Measurements from ENCODE around the gene CLIC1.

The CLIC1 gene

DNA sequence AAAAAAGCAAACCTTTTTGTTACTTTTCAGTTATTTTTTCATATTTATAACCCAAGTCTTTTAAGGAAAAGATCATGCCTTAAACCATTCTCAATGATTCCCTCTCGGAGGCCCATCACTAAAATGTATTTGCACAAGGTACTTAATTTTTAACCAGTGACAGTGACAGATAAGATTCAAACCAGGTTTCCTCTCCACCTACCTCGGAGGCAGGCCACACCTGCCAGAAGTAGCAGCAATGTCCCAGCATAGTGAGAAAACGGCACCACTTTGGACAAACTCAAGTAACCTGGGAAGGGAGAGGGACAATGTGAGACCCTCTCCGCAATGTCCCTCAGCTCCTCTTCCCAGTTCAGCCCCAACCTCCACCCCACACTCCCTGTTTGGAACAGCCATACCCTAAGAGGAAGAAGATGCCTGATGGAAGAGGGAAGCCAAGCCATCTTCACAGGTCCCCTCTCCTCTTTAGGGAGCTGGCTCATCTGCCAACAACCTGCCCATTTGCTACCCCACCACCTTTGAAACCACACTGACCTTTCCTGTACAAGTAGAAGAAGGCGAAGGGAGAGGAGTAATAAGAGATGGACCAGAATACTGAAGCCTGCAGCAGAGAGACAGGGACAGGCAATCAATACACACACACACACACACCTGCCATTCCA is 35.5 kb downstream of the CLIC1 start:
- no peak for DNase-seq

DNA sequence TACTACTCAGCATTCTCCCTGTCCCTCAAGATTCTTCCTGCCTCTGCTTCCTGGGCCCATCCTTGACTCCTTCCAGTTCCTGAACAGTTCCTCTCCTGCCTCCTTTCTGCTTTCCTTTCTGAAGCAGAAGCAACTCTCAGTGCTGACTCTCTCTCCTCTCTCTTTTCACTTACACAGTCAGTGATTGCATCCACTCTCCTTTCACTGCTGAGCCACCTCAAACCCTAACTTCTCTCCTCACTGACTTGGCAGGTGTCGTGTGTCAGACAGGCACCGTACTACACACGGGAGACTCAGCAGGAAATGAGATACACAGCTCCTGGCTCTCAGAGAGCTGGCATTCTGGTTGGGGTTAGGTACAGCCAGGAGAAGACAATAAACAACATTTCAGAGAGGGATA is 38.8 kb downstream of the CLIC1 start:
- no peak for DNase-seq

DNA sequence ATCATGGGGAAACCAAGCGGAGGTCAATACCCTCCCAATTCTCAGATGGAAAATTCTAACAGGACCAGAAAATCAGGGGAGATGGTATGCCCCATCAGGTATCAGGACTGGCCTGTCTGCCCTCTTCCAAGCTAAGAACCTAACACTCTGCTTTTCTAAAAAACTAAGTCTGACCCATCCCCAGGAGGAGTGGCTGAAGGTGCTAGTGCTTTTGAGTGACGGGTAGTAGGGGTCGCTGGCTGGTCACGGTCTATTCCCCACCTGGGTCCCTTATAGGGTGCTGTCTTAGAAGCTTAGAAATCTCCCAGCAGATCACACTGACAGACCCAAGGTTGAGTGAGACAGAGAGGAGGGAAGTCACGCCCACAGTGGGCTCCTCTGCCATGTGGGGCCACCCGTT is 42.8 kb downstream of the CLIC1 start:
- no peak for DNase-seq

DNA sequence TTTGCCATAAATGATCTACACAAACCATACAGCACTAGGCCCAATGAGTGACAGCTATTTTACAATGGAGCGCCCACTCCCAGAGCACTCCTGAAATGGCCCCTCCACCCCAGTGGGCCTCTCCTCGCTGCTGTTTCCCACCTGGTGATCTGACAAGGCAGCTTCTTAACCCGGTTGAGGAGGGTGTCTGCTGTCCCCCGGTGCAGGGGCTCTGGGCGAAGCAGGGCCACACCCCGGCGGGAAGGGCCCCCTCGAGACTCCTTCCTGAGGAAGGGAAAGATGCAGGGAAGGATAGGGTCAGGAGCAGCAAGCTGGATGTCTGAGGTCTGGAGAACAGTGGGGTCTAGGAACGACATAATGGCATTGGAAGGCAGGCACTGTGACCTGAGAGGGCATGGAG is 43.4 kb downstream of the CLIC1 start:
- no peak for DNase-seq

DNA sequence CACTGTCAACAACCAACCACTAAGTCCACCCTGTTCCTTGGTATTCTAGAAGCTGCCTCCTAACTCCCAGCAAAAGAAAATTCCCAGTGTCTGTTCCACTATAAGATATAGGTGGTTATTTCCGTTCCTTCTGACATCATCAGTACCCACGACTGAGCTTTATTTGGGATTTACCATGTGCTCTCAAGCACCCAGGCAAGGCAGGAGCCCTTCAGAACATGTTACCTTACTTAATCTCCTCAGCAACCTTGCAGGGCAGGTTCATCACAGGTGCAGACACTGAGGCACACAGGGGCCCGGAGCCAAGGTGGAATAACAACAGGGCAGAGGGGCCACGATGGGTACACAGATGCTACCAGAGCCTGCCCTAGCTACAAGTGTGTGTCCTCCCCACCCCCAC is 44.0 kb downstream of the CLIC1 start:
- DNase-seq = no peak

DNA sequence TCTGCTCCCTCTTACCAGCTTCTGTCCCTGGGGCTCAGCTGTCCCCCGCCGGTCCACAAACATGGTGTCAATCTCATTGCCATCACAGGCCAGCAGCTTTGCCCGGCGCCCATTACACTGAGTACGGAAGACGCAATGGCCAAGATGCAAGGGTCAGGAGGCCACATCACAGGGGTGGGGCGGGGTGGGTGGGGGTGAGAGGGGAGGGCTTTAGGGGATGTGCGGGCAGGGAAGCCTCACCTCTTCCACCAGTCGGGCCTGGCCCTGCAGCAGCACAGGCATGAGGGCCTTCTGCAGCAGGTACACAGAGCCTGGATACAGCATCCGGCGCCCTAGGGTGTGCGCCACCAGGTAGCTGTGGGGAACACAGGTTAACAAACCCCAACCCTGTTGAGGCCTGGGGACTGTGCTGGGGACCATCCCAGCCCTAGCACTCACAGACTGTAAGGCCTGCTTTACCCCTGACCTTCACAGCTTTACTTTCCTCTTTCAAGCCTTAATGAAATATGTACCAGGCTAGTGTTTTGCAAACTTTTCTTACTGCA is 44.7 kb downstream of the CLIC1 start:
- DNase-seq = no peak

DNA sequence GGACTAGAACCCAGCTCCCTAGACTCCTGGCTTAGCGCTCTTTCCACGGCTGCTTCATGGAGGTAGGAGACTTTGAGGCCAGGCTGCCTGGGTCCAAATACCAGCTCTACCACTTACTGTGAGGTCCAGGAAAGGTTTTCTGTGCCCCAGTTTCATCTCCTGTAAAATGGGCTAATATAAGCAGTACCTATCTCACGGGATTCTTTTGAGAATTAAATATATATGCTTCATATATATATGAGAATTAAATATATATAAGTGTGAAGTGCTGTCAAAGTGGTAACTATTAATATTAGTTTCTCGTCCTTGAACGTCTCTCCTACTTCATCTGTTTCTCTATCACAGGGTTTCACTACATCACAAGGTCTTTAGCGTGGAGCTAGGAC is 45.3 kb downstream of the CLIC1 start:
- DNase-seq = no peak

DNA sequence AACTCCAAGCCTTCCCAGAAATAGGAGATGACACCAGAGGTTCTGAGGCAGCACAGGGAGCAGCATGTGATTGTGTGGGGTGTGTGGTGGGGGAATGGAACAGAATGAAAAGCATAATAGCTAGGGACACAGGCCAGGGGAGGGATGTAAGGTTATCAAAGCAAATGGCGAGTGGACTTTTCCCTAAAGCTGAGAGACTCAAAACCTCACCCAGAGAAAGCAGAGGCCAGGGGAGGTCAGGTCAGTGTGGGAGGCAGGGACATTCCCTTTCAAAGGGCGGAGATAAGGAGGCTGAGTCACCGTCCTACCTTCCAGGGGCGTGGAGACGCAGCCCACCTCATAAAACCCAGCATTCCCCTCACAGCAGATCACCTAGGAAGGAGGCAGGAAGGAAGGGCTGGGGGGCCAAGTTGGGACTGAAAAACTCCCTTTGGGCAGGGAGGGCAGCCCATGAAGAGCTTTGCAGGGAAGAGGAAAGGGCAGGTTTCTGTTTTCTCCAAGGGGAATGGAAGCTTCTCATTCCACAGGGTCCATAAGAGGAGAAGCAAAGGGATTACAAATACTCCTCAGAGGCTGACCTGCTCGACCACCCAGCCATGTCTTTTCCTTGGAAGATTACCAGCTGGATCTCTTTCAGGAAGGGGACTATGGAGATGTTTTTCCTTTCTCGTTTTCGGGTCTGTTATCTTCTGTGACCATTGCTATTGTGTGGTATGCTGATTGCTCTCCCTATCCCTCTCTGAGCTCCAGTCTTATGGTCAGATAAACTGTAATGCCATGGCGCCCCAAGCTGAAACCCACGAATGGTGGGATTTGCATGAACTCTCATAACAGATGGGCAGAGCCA is 45.9 kb downstream of the CLIC1 start:
- DNase-seq = no peak

DNA sequence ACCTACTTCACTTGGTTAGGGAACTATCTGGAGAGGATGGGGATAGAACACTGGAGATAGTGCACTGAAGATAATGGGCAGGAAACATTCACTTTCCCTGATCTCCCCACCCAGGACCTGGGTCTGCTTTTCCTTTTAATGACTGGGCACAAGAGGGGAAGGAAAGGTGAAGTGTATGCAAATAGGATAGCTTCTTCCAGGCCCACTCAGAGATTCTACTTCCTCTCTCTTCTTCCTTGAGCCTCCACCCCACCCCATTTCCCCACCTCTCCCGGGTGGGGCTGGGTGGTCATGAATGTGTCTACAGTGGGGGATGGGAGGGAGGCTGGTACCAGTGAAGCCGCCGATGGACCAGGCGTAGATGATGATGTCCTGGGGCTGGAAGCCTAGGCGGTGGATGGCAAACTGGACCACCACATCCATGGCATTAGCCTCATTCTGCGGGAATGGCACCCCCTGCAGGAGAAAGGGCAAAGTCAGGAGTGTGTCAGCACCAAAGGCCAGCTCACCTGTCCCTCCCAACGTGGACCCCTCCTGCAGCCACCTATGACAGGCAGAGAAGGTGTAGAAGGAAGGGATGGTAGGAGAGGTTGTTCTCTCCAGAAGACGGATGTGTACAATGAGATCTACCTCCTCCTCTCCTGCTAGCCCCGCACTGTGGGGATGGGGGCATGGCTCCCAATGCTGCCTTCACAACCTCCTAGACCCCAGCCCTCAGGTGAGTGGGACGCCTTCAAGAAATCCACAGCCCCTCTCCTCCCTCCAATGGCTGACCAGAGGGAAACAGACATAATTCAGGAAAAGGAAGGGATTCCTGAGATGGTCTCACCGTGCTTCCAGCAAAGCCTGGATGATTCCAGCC is 46.9 kb downstream of the CLIC1 start:
- no peak for DNase-seq

DNA sequence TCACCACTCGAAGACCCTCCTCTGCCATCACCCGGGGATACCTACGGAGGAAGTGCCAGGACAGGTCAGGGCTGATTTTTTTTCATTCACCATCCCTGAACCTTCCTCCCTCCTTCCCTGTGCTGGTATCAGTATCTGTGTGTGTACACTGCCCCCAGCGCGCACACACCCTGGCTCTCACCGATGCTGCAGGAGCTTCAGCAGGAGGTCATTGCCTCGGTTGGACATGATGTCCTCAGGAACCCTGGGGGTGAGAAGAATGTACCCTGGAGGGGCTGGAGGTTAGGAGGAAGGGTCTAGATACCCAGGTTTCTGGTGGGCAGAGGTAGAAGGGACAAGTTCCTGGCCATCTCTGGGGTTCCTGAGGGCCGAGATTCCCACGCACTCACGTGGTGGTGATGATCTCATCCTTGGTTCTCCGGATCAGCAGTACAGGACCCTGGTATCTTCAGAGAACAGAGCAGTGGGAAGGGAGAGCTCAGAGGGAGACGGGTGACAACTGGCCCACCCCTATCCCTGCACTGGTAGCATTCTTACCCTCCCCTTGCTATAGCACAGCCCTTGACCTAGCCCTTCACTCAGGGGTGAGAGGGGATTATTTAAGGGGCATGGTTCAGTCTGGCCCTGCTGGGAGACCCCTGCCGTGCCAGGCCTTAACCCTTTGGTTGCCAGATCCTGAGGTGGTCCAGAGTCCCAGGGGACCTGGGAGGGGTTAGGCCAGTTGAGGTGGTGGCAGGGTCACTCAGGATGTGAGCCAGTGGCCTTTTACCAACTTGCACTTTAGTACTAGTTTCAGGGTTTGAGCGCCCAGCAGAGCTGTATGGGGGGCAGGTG is 48.3 kb downstream of the CLIC1 start:
- no peak for DNase-seq

DNA sequence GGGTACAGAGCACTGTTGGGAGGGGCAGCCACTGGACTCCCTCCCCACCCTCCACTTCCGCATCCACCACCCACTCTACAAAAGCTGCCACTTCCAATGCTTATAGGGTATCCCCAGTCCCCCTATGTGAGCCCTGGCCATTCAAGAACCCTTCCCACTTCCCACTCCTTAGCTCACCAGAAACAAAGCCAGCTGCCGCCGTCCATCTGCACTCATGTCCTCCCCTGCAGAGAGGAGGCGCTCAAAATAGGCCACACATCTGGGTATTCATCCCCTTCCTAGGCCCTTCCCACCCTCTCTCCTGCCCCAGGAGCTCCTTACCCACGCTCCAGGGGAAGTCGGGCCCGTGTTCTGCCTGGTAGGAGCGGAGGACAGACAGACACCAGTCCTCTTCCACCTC is 49.0 kb downstream of the CLIC1 start:
- DNase-seq = no peak

DNA sequence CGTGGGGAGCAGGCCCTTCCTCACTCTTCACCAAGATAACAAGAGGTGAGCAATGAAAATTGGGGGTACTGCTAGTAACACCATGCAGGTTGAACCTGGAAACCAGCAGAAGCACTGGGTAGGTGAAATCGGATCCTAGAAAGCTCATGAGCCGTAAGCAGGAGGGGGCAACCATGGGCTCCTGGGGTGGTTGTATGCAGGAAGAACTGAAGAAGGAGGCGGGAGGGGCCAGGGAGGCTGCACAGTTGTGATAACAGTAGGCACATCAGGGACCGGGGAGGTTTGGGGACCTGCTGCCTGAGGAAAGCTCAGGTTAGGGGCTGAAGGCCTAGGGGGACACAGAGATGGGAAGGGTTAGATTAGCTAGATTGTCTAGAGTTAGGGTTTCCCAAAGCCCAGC is 49.8 kb downstream of the CLIC1 start:
- DNase-seq = no peak

DNA sequence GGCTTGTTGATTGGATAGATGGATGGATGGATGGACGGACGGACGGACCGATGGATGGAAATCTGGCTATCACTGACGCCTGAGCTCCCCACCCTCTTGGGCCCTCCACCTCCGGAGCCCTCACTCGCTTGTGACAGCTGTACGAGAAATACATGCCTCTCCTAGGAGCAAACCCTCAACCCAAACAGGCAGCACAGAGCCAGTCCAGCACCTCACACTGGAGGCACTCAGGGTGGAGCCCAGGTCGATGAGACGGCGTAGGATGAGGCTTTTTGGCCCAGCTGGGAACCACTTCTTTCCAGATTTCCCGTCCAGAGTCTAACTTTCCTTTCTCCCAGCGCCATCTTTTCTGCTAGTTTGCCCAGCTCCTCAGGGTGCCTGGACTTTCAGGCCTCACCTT is 52.7 kb downstream of the CLIC1 start:
- DNase-seq = no peak

DNA sequence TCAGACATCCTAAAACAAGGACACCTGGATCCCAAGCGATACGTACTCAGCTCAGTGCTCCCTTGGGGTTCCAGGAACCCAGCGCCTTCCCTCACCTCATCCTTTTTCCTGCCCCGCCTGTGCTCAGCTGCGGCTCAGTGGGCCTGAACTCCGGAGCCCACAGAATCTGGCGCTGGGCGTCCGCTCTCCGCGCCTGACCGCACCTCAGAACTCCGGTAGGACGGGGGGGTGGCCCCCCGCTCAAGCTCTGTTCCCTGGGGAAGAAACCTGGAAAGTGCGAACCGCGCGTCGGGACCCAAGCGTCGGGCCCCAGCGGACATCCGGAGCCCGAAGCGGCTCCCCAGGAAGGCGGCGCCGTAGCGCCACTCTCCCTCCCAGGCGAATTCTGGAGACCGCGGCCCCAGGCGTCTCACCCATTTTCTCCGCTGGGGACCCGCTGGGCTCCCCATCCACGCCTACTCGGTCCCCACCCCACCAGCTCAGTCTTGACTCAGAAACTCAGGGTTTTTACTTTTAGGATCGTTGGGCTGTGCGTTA is 55.1 kb downstream of the CLIC1 start:
- DNase-seq = peak; percentile 48
